22Rv1 (cell line): ENCODE data around the gene MEF2D.

Experiments used
- H3K27ac ChIP-seq: fragments of 450-650 bp; 2 replicates; pipeline ENCODE4 v1.5.1; 2017
- ZFX ChIP-seq: fragments of 450-650 bp; IDR thresholded peaks from 2 replicates; pipeline ENCODE4 v1.6.1; 2017; ENCODE audit warnings: antibody characterized with exemption, borderline replicate concordance
- TF ChIP-seq, protein P1 (sequence below): fragments of 450-650 bp; IDR thresholded peaks from 2 replicates; pipeline ENCODE4 v1.5.1; 2017; ENCODE audit warnings: mild to moderate bottlenecking

MEF2D gene

DNA sequence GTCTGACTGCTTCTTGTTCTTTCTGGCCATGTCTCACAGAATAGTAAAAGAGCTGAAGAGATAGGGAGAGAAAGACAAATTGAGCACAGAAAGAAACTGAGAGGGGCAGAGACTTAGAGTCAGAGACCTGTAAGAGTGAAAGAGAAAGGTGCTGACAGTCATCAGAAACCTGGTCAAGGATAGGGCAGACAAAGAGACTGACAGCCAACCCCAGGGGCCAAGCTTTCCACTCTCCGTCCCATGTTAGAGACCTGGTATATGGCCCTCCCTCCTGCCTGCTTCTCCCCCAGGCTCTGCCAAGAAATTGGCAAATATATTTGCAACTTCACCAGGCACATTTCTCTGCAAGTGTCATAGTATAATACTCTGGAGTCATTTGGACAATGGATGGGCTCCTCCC is 67.0 kb downstream of the MEF2D start:
- no peak overlapping the region for H3K27ac ChIP-seq
- TF ChIP-seq, protein P1, sequence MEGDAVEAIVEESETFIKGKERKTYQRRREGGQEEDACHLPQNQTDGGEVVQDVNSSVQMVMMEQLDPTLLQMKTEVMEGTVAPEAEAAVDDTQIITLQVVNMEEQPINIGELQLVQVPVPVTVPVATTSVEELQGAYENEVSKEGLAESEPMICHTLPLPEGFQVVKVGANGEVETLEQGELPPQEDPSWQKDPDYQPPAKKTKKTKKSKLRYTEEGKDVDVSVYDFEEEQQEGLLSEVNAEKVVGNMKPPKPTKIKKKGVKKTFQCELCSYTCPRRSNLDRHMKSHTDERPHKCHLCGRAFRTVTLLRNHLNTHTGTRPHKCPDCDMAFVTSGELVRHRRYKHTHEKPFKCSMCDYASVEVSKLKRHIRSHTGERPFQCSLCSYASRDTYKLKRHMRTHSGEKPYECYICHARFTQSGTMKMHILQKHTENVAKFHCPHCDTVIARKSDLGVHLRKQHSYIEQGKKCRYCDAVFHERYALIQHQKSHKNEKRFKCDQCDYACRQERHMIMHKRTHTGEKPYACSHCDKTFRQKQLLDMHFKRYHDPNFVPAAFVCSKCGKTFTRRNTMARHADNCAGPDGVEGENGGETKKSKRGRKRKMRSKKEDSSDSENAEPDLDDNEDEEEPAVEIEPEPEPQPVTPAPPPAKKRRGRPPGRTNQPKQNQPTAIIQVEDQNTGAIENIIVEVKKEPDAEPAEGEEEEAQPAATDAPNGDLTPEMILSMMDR, result no peak
- TF ChIP-seq ZFX, result no peak

DNA sequence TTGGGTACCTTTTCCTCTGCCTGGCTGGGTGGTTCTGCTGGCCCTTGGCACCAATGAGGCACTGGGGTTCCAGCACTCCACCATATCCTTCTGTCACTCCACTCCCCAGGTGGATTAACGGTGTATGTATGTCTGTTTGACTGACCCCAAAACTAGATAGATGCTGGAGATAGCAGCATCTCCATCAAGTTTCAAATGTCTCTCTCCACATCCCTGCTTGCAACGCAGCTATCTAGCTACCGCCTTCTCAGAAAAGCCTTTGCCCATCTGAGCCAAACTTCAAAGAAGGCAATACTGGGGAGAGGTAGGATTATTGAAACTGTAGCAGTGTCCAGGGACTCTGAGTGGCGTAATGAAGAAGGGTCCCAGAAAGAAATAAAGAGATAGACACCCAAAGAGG is 67.5 kb downstream of the MEF2D start:
- TF ChIP-seq, protein P1, result no peak
- TF ChIP-seq ZFX, result no peak
- no peak overlapping the region for H3K27ac ChIP-seq

DNA sequence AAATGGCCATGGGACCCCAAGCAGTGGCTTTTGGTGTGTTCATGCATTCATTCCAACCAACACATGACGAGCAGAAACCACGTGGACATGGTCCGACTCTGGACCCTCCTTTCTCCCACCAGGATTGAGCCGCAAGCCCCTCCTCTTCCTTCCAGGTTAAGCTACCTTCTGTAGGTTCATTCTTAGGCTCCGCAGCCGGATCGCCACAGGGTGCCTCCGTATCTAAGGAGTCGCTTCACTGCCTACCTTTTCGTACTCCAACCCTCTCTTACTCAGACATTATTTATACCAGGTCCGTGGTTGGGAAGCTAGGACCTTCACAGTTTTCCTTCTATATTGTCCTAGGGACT is 67.9 kb downstream of the MEF2D start:
- TF ChIP-seq, protein P1, result no peak
- no peak for TF ChIP-seq ZFX
- H3K27ac ChIP-seq, result no peak overlapping the region

DNA sequence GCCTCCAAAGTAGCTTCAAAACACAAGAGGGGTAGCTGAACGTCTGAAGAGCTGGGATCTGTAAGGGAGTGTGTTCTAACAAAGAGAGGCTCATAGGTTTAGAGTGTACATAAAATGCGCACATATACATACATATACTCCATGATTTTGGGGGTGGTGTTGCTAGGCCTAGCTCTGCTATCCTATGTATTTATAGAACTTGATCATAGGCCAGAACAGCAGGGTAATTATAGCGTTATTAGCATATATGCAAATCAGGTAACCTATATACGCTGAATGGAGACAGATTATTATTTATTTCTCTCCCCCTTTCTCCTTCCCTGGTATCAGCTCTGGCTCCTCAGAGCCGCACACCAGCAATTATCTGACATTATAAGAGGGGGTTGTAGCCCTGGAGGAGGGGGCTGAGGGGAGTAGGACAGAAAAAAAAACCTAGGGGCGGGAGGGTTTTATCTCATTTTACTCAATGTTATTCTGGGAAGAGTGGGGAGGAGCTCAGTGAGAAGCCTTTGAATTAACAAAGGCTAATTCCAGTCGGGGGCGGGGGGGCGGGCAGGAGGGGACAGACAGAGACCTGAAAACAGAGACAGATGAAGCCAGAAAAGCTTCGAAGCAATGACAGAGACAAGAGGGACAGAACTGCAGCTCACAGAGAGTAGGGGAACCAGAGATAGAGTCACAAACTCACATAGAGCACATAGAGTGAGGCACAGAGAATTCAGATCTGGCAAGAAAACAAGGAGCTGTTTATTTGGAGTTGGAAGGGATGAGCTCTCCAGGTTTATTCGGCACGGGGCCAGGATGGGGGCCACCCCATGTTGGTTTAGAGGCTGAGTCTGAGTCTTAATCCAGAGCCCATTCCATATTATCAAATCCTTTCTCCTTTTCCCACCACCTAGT is 68.6 kb downstream of the MEF2D start:
- TF ChIP-seq, protein P1, result no peak
- no peak for TF ChIP-seq ZFX
- no peak overlapping the region for H3K27ac ChIP-seq

DNA sequence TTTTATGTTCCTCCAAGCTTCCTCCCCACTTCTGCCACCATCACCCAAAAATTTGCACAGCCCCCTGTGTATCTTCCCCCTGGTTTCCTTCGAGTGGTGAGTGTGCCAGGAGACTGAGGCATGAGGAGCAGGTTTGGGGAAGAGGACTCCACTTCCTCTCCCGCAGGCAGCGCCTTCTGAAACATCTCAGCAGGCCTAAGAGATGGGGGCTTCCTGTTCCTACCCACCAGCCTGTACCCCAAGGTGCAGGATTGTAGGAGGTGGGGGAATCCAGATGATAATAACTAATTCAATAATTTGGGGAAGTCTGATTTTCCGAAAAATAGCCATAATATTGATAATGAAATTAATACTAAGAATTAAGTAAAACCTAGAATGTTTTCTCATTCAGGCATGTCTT is 69.2 kb downstream of the MEF2D start:
- TF ChIP-seq, protein P1, result no peak
- no peak for TF ChIP-seq ZFX
- no peak overlapping the region for H3K27ac ChIP-seq

DNA sequence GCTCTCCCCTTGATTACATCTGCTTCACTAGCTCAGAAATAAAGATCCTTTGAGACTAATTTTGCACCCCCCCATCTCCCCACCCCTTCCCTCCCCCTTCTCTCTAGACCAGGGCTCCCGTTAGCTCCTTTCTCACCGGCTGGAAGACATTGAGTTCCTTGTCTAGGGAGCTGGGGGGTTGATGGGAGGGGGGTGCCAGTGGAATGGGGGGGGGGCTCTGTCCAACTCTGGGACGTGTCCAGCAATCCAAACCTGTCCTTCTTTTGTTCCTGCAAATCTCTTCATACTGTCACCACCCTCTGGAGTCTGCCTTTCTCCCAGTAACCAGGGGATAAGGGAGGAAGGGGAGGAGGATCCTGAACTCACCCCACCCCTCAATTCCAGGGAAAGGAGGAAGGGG is 69.7 kb downstream of the MEF2D start:
- TF ChIP-seq, protein P1, result no peak
- no peak for TF ChIP-seq ZFX
- H3K27ac ChIP-seq, result no peak overlapping the region

DNA sequence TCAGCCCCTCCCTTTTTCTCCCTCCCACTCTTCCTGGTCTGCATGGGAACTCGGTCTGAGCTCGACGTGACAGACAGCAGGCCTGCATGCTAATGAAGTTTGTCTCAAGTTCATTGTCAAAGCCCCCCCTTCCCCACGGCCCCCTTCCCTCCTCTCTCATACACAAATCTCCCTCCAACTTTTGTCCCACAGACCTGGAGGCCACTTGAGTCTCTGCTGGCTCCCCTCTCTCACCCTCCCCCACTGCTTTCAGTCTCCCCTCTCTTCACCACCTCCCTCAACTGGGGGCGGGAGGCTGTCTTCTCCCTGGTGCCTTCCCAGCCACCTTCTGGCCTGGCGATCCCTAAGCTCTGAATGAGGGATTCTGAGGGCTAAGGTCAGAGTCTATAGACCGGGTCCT is 70.3 kb downstream of the MEF2D start:
- TF ChIP-seq, protein P1, result no peak
- no peak for TF ChIP-seq ZFX
- H3K27ac ChIP-seq, result no peak overlapping the region
